PFSK-1 (cell line): ENCODE data around the gene TRAPPC5.

Source experiments
- FOXP2 ChIP-seq: optimal IDR thresholded peaks from 2 replicates; pipeline ENCODE3; 2011; ENCODE audit warnings: borderline replicate concordance, control low read depth, inconsistent platforms; ENCODE audit not compliant: insufficient read depth; ENCODE audit errors: extremely low read length, extremely low read depth
- POLR2AphosphoS5 ChIP-seq: IDR thresholded peaks from 2 replicates; pipeline ENCODE4 v1.6.1; 2012; ENCODE audit warnings: low read depth, mild to moderate bottlenecking, control low read depth, low read length, moderate library complexity
- SIN3A ChIP-seq: IDR thresholded peaks from 2 replicates; pipeline ENCODE4 v1.6.1; 2012; ENCODE audit warnings: mild to moderate bottlenecking, low read length, moderate library complexity, borderline replicate concordance; ENCODE audit not compliant: insufficient read depth
- TAF1 ChIP-seq: IDR thresholded peaks from 2 replicates; pipeline ENCODE4 v1.6.1; 2012; ENCODE audit warnings: low read length, control low read depth, borderline replicate concordance; ENCODE audit not compliant: insufficient read depth
- TF ChIP-seq, protein P1 (sequence below), 2 experiments: IDR thresholded peaks; 2 replicates each; pipeline versions ENCODE4 v1.6.1 to v1.8.0; 2011 to 2012; ENCODE audit warnings: low read depth in 2 of 2, low read length in 2 of 2, control low read depth in 1 of 2, inconsistent platforms in 1 of 2, mild to moderate bottlenecking in 1 of 2, moderate library complexity in 1 of 2; ENCODE audit not compliant: insufficient read depth in 1 of 2

The TRAPPC5 gene

DNA sequence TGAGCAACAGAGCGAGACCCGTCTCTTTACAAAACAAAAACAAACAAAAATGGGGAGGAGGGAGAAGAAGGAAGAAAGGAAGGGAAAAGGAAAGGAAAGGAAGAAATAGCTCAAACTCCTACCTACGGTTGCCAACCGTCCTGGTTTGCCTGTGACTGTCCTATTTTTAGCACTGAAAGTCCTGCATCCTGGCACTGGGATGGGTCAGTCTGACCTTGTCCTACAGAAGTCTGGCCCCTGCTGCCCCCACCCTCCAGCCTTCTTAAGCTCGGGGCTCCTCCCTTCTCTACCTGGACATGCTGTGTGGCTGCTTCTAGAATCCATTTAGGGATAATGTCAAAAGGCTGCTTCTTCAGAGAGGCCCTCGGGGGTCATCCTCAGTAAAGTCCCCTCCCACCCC is 45.0 kb upstream of the TRAPPC5 start:
- TF ChIP-seq FOXP2 (no peak), POLR2AphosphoS5 (no peak), SIN3A (no peak), TAF1 (no peak)
- TF ChIP-seq, protein P1, sequence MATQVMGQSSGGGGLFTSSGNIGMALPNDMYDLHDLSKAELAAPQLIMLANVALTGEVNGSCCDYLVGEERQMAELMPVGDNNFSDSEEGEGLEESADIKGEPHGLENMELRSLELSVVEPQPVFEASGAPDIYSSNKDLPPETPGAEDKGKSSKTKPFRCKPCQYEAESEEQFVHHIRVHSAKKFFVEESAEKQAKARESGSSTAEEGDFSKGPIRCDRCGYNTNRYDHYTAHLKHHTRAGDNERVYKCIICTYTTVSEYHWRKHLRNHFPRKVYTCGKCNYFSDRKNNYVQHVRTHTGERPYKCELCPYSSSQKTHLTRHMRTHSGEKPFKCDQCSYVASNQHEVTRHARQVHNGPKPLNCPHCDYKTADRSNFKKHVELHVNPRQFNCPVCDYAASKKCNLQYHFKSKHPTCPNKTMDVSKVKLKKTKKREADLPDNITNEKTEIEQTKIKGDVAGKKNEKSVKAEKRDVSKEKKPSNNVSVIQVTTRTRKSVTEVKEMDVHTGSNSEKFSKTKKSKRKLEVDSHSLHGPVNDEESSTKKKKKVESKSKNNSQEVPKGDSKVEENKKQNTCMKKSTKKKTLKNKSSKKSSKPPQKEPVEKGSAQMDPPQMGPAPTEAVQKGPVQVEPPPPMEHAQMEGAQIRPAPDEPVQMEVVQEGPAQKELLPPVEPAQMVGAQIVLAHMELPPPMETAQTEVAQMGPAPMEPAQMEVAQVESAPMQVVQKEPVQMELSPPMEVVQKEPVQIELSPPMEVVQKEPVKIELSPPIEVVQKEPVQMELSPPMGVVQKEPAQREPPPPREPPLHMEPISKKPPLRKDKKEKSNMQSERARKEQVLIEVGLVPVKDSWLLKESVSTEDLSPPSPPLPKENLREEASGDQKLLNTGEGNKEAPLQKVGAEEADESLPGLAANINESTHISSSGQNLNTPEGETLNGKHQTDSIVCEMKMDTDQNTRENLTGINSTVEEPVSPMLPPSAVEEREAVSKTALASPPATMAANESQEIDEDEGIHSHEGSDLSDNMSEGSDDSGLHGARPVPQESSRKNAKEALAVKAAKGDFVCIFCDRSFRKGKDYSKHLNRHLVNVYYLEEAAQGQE (IDR thresholded peaks at IDR 0.05; ENCODE audit: insufficient read depth in 1 of 2, low read depth in 2 of 2, low read length in 2 of 2): no peak

DNA sequence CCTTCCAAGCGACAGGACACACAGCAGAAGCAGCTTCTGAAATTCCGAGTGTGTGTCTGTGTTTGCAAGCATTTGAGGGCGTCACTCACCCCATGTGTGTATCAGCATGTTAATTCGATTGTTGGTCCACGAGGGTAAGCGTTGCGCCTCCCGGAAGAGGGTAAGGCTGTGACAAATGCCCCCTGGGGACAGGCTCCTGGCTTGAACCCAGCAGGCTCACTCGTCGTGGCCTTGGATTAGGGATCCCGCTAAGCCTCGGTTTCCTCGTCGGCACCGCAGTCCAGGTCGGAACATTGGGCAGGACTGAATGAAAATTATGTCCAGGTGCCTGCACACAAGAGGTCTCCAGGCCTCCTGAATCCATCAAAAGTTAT is 44.3 kb upstream of the TRAPPC5 start:
- TF ChIP-seq POLR2AphosphoS5: no peak

DNA sequence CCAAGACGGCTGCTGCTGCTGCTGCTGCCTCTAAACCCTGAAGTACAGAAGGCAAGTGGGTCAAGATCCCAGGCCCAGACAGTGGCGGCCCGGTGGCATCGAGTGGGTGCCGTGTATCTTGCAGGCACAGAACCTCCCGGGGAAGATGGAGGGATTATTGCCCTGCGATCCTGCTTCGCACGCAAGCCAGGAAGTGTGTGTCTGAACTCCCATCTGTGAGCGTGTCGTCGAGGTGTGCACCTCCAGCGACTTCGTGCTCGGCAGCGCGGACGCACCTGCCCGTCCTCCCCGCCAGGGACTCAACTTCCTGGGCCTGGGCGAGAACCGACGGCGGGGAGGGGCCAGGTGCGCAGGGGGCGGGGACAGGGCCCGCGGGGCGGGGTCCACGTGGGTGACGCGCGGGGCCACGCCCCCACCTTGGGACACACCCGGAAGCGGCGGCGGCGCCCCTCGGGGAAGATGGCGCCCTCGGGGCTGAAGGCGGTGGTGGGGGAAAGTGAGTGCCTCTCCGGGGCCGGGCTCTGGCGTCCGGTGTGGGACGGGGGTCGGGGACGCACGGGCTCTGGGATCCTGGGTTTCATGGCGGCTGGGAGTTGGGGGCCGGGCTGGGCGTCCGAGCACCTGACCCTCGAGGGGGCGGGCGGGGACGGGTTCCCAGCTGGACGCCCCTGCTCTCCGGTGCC is 43.8 kb upstream of the TRAPPC5 start, which contains the start of gene STXBP2:
Gene STXBP2, plus strand, starts transcription at position 420 of the 683 bp plus-strand sequence. Its CDS starts 40 bp downstream, at position 460.
- no peak for TF ChIP-seq TAF1
- no peak for TF ChIP-seq POLR2AphosphoS5
- TF ChIP-seq FOXP2: no peak
- TF ChIP-seq, protein P1 (IDR thresholded peaks at IDR 0.05; ENCODE audit: insufficient read depth in 1 of 2, low read depth in 2 of 2, low read length in 2 of 2): no peak
- TF ChIP-seq SIN3A: no peak

DNA sequence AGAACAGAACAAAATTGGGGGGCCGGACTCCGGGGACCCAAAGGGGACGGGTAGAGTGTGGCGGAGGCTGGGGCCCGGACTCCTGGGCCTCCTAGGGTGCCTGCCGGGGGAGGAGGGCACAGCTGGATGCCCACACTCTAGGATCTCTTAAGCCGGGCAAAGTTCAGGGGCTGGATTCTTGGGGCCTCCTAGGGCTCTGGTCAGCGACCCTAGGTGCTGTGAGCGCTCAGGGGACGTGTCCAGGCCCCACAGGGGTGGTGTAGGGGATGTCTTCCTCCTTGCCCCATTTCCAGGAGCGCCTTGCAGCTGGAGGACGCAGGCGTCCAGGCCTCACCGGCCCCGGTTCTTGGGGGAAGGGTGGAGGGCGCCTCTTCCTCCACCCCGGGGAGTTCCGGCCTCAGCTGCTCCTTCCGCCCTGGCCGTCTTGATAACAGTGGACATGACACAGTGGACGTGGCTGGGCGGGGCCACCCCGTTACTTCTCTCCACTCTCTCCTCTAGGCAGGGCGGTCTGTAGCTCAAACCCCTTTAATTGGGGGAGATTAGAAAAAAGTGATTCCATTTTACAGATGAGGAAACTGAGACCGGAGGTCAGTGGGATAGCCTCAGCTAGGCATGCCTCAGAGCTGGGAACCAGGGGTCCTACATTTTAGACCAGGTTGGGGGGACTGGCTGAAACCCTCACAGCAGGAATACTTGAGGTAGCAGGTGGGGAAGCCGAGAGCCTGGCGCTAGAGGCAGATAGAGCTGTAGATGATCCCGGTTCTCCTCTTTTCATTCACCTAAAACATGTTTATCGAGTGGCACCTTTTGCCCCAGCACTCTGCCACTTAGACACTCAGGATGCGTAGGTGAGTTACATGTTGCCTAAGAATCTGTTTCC is 43.0 kb upstream of the TRAPPC5 start:
- TF ChIP-seq TAF1: no peak
- TF ChIP-seq, protein P1 (IDR thresholded peaks at IDR 0.05; ENCODE audit: insufficient read depth in 1 of 2, low read depth in 2 of 2, low read length in 2 of 2): no peak
- TF ChIP-seq SIN3A: no peak
- TF ChIP-seq POLR2AphosphoS5: no peak
- TF ChIP-seq FOXP2: no peak

DNA sequence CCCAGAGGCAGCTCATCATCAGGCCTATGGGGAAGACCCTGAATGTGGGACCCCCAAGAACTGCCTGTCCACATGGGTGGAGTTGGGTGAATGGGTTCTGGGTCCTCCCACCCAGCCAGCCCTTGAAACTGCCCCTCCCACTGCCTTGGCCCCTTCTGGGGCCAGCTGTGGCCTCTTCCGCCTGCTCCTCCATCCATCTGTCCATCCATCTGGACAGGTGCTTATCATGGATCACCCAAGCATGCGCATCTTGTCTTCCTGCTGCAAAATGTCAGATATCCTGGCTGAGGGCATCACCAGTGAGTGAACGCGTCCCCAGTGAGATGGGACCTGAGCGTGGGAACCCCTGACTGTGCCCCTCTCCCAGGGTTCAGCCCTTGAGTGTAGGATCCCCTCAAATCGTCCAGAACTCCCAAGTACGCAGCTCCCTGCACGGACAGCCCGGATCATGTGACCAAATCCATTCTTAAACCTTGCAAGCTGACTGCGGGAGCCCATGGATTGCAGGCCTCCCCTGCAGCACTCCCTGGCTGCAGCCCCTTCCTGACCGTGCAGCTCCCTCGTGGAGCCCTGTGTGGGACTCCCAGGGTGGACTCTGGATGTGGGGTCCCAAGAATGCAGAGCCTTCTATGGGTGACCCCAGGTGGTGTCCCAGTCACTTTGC is 41.7 kb upstream of the TRAPPC5 start:
- TF ChIP-seq, protein P1 (IDR thresholded peaks at IDR 0.05; ENCODE audit: insufficient read depth in 1 of 2, low read depth in 2 of 2, low read length in 2 of 2): no peak
- TF ChIP-seq FOXP2 (no peak), POLR2AphosphoS5 (no peak), SIN3A (no peak), TAF1 (no peak)
